DMS 273 treated with DMSO at 0.1 percent for 48 hours (cell line): ENCODE data around the gene PNLIP.

Source experiments
- DNase-seq: peaks from one replicate; lab custom pipeline; 2025; lab: John Stamatoyannopoulos, UW

The PNLIP gene

DNA sequence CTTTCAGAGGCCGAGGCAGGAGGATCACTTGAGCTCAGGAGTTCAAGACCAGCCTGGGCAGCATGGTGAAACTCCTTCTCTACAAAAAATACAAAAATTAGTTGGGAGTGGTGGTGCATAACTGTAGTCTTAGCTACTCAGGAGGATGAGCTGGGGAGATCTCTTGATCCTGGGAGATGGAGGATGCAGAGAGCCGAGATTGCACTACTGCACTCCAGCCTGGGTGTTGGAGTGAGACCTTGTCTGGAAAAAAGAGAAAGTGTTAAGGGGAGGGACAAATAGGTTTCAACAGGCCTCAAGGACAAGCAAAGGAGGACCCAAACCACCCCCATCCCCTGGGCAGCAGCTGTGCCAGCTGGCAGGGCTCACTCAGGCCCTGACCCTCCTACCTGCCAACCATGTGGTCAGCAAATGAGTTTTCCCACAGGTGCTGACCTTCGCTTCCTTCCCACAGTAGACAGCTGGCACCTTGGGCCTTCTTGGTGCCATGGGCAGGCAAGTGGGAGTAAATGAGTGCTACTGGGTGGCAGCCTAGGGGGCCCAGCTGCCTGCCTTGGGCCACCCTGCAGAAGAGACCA is 69.6 kb downstream of the PNLIP start:
- DNase-seq: no peak
